Gastrocnemius medialis (tissue), 4 donors: Measurements from ENCODE around the gene GNAQ.

Experiments
- CTCF ChIP-seq, 5 experiments: fragments of 450-650 bp in 3 of 5; fragments of 200-600 bp in 2 of 5; sonication (generic) in 2 of 5; IDR thresholded peaks in 4 of 5; conservative IDR thresholded peaks in 1 of 5; 1 replicate in 4 of 5; 2 replicates in 1 of 5; pipeline ENCODE4 v1.5.1; 2016 to 2019; ENCODE audit warnings: antibody characterized with exemption in 5 of 5, mild to moderate bottlenecking in 3 of 5, moderate library complexity in 3 of 5
- POLR2A ChIP-seq, 2 donors: fragments of 450-650 bp; IDR thresholded peaks; one replicate each; pipeline ENCODE4 v1.6.1; 2017; ENCODE audit warnings: antibody characterized with exemption in 2 of 2, mild to moderate bottlenecking in 2 of 2, moderate library complexity in 2 of 2

GRCh38 chr9:78038620-78039300, 7.1 kb upstream of the GNAQ start:
- TF ChIP-seq CTCF (IDR thresholded peaks at IDR 0.05 in 4 of 5, conservative IDR thresholded peaks at IDR 0.05 in 1 of 5) (no peak), POLR2A (IDR thresholded peaks at IDR 0.05) (no peak)
